GM21825 (cell line): ENCODE measurements around the gene HES4.

ENCODE experiments used
- ATAC-seq: cut with Tn5 transposase; IDR thresholded peaks from one replicate; pipeline ENCODE4 v1.9.1; 2021; ENCODE audit warnings: mild to moderate bottlenecking, moderate library complexity; ENCODE audit not compliant: unreplicated experiment

The HES4 gene

DNA sequence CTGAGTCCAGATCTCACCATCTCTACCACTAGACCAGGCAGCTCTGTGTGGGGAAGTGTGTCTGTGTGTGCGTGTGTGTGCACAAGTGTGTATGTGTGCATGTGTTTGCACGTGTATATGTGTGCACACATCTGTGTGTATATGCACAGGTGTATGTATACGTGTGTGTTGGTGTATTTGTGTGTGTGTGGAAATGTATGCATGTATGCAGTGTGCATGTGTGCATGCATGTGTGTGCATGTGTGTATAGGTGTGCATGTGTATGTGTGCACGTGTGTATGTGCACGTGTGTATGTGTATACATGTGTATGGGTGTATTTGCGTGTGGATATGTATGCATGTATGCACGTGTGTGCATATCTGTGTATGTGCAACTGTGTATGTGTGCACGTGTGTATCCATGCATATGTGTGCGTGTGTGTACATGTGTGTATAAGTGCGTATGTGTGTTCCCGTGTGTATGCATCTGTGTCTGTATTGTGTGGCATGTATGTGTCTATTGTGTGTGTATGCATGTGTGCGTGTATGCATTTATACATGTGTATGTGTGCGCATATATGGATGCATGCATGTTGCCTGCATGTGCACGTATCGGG lies 30.5 kb downstream of the HES4 start:
- no peak for ATAC-seq

DNA sequence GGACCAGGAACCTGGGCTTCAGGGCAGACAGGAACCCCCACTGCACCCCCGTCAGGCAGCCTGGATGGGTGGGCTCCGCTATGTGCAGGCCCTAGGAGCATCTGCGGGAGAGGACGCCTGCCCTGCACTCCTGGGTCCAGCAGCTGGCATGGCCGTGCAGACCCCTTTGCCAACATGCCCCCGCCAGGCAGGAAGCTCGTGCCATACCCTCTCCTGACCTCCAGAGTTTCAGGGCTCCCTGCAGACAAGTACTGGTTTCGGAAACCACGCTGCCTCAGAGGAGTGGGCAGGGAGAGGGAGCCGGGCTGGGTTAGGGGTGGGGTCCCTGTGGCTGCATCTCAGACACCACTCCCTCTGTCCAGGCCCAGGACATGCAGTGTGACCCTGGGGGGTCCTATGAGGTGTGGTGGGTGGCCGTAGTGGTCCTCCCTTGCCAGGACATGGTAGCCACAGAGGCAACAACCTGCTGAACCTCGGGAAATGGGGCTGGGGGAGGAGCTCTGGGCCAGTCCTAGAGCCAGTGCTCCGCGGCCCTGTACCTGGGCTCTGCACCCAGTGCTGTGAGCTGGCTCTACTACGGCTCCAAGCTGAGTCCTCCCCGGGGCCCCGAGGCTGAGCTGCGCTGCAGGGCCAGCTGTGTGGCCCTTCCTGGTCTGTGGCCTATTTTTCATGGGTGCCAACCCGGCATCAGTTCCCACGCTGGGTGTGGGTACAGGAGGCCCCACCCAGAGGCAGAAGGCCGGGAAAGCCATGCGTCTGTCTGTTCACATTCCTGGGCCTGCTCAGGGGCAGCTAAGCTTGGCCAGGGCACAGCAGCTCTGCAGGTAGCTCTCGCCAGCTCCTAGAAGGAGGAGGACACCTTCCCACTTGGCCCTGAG lies 32.2 kb downstream of the HES4 start:
- no peak for ATAC-seq

DNA sequence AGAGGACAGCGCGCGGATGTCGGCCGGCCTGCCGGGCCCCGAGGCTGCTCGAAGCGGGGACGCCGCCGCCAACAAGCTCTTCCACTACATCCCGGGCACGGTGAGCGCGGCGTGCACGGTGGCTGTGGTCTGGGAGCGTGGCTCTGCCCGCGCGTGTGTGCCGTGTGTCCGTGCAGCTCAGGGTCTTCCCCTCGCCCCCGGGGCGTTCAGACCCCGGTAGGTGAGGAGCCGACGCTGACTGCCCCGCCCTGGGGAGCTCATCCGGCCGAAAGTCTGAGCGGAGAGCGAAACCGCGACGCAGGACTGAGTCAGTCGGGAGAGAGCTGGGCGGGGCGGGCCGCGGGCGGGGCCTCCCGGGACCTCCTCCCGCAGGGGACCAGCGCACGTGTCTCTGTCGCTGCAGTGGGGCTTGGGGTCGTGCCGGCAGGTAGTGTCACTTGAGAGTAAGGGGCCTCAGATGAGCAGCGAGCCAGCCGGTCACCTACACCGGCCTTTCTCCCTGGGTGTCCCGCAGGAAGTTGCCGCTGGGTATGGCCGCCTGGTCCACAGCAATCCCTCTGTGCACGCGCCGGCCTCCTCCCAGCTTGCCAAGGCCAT lies 33.1 kb downstream of the HES4 start:
- peak; percentile 61 for ATAC-seq

DNA sequence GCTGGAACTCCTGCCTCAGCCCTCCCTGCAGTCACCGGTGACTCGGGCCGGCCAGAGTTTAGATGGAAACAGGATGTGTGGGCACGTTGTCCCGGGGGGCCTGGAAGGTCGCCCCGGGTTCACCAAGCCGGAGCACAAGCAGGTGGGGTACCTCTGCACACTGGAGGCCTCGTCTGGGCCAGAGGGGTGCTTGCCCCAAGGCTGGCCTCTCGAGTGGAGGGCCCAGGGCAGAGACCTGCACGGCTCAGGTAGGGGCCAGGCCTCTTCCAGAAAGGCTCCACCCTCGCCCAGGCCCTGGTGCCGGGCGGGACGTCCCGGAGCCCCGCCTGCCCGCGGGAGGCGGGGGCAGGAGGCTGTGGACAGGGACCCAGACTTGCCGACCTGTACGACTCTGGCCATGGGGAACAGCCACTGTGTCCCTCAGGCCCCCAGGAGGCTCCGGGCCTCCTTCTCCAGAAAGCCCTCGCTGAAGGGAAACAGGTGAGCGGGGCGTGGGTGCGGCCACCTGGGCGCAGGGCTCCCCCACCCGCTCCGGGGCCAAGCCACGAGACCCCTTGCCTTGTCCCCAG lies 33.7 kb downstream of the HES4 start, which contains the start of gene PLEKHN1:
Gene PLEKHN1 (plus strand): TSS at position 348 of the 569 bp plus-strand sequence. CDS start 50 bp downstream, at position 398.
- peak; percentile 12 for ATAC-seq

DNA sequence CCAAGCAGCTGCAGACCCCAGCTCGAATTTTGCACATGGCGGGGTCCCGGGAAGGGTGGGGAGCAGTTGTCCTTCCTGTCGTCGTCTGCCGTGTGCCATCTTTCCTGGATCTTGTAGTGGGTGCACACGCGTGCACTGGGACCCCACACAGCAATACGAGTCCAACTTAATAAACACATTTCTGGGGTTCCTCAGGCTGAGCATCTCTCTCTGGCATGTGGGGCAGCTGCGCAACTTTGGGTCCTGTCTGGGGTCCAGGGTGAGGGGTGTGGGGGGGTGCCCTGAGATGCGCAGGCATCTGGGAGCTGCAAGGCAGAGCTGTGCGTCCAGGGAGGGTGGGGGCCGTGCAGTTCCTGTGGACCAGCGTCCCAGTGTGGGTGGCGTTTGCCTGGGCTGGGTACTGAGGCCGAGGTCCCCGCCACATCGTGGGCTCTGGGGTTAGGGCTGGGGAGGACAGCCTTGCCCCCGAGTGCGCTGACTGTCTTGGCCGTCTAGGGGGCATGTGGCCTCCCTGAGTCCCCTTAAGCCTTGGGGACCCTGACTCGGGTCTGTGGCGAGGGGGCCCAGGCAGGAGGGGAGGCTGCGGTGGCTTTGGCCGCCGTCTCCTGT lies 34.3 kb downstream of the HES4 start:
- ATAC-seq, result no peak

DNA sequence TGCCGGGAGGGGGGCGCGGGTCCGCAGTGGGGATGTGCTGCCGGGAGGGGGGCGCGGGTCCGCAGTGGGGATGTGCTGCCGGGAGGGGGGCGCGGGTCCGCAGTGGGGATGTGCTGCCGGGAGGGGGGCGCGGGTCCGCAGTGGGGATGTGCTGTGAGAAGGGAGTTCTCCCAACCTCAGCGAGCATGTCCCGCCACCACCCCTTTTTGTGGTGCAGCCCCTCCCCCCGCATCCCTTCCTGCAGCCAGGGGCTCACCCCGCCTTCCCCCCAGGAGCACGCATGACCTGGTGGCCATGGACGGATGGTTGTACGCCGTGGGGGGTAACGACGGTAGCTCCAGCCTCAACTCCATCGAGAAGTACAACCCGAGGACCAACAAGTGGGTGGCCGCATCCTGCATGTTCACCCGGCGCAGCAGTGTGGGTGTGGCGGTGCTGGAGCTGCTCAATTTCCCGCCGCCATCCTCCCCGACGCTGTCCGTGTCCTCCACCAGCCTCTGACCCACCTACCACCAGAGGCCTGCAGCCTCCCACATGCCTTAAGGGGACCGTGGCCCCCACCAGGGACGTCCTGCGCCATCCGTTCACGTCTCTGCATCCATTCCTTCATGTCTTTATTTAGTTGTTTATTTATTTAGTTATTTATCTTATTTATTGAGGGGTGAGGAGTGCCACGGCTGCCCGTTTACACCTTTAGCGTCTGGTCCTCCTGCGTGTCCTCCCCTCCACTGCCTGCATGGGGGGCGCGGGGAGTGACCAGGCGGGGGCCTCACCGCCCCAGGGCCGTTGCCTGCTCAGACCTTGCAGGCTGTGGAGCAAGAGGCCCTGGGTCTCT lies 35.0 kb downstream of the HES4 start:
- ATAC-seq, result no peak

DNA sequence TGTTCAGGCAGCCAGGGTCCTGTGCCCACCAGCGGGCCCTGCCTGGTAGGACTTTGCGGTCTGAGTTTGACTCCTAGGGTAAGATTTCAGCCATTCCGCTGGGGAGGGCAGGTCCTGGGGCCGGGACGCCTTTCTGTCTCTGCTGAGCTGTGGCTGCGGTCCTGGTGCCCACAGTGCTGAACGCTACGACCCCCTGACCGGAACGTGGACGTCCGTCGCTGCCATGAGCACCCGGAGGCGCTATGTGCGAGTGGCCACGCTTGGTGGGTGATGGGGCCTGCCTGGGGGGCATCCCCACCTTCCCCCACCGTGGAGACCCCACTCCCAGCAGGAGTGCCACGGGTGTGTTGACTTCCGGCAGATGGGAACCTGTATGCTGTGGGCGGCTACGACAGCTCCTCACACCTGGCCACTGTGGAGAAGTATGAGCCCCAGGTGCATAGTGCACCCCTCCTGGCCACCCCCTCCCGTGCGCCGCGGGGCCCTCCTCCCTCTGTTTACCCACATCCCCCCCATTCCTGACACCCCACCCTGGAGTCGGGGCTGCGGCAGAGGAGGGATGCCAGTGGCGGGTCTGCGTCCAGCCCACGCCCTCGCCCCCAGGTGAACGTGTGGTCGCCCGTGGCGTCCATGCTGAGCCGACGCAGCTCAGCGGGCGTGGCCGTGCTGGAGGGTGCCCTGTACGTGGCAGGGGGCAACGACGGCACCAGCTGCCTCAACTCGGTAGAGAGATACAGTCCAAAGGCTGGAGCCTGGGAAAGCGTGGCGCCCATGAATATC lies 36.0 kb downstream of the HES4 start:
- no peak for ATAC-seq

DNA sequence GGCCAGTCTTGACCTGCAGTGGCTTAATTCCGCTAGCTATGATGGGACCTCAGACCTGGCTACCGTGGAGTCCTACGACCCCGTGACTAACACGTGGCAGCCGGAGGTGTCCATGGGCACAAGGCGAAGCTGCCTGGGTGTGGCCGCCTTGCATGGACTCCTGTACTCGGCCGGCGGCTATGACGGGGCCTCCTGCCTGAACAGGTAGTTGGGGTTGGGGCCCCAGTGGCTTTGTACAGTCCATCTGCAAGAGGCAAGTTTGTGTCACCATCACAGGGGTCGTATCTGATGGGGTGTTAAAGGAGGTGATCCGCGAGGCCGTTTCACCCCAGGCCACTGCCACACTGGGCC lies 36.6 kb downstream of the HES4 start:
- ATAC-seq, result no peak

DNA sequence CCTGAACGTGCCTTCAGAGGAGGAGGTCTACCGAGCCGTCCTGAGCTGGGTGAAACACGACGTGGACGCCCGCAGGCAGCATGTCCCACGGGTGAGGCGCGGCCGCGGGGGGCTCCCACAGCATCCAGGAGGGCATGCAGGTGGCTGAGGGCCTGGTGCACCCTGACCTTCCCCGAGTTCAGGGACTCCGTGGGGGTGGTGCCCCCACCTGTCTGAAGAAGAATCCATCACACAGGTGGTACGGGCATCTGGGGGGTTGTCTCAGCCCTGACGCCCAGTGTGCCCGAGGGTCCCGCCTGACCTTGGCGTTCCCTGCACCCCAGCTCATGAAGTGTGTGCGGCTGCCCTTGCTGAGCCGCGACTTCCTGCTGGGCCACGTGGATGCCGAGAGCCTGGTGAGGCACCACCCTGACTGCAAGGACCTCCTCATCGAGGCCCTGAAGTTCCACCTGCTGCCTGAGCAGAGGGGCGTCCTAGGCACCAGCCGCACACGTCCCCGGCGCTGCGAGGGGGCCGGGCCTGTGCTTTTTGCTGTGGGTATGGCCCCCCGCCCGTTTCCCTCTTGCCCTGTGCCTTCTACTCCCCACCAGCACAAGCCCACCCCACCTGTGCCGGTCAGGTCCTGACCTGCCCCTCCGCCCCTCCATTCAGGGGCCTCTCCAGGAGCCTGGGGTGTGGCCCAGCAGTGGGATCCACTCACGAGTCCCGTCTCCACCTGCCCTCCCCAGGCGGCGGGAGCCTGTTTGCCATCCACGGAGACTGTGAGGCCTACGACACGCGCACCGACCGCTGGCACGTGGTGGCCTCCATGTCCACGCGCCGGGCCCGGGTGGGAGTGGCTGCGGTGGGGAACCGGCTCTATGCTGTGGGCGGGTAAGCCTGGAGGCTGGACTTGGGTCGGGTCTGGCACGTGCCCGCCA lies 37.3 kb downstream of the HES4 start:
- ATAC-seq, result no peak

DNA sequence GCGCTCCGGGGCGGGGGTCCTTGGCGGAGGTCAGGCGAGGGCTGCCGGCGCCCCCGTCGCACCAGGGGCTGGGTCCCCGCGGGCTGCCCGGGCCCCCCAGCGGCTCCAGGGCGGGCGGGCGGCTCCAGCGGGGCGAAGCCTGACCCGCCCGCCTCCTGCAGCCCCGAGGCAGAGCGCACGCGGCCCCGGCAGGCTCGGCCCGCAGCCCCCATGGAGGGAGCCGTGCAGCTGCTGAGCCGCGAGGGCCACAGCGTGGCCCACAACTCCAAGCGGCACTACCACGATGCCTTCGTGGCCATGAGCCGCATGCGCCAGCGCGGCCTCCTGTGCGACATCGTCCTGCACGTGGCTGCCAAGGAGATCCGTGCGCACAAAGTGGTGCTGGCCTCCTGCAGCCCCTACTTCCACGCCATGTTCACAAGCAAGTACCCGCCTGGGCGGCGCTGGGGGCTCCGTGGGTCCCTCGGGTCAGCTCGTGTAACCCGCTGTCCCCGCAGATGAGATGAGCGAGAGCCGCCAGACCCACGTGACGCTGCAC lies 38.7 kb downstream of the HES4 start:
- no peak for ATAC-seq

DNA sequence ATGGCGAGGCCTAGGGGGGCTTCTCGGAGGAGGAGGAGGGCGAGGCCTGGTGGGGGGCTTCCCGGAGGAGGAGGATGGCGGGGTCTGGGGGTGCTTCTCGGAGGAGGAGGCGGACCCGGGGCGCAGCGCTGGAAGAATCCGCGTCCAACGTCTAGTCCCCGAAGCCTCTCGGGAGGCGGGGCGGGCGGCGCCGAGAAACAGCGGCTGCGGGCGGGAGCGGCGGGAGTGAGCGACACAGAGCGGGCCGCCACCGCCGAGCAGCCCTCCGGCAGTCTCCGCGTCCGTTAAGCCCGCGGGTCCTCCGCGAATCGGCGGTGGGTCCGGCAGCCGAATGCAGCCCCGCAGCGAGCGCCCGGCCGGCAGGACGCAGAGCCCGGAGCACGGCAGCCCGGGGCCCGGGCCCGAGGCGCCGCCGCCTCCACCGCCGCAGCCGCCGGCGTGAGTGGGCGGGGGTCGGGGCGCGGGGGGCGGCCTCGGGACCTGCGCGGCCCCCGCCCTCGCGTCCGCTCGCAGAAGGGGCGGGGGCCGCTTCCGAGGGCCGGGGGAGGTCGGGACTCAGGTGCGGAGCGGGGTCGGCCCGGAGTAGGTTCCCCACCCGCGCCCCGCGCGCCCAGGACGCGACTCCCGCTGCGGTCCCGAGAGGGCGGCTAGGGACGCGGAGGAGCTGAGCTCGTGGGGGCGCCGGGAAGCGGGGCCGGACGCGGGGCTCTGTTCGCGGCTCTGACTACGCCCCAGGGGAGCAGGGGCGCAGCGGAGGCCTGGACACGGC lies 39.4 kb downstream of the HES4 start, which contains the start of gene KLHL17:
Gene KLHL17 (plus strand): TSS at position 222 of the 769 bp plus-strand sequence. CDS start 110 bp downstream, at position 332.
- peak; percentile 47 for ATAC-seq

DNA sequence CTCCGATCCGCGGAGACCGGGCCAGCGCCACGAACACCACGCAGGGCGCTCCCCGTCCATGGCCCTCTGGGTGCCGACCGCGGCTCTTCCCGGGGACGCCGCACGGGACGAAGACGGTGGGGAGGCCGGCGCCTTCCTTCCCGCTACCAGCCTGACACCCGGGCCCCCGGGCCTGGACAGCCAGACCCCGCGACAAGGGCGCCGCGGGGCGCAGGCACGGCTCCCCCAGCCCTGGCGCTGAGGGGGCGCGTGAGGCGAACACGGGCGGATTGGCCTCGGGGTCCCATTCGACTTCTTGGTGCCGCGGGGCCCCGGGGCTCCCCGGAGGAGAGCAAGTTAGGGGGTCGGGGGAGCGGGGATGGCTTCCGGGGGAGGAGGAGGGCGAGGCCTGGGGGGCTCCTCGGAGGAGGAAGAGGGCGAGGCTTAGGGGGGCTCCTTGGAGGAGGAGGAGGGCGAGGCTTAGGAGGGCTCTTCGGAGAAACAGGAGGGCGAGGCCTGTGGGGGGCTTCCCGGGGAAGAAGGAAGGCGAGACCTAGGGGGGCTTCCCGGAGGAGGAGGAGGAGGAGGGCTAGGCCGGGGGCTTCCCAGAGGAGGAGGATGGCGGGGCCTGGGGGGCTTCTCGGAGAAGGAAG lies 40.0 kb downstream of the HES4 start:
- ATAC-seq, result no peak

DNA sequence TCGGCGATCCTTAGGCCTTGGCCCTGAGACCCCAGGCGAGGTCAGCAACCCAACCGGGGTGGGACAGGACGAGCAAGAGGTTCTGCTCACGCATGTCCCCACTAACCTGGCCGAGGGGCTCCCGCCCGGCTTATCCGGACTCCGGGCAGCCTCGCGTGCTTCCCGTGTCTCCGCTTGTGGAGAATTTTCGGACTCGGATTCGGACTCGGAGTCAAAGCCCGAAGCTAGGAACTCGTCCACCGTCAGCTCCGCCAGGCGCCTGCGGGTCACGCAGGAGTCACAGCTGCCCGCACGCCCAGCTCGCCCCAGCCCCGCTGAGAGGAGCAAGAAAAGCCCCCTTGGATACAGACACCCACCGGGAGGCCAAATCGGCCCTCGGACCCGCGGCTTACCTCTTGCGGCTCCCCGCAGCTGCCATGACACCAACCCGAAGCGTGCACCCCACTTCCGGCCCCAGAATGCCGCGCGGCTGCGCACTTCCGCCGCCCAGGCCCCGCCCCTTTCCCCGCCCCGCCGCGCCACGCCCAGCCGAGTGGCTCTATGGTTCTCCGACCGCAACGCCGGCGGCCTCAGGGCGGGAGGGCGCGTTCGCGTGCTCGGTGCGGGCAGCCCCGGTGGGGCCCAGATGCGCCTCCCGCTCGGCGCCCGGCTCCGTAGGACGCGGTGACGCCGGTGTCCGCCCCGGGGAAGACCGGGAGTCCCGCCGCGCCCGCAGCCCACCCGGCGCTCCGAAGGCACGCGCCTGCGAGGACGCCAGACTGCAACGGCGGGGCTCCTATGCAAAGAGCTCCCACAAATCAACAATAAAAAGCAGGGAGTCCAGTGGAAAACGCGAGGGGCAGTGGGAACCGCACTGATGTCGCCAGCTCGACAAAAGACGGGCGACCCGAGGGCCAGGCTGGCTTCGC lies 40.8 kb downstream of the HES4 start, which contains the start of gene NOC2L:
Gene NOC2L (minus strand): TSS at position 434 of the 908 bp plus-strand sequence. CDS start 16 bp downstream, at position 418.
- peak; percentile 60 for ATAC-seq

DNA sequence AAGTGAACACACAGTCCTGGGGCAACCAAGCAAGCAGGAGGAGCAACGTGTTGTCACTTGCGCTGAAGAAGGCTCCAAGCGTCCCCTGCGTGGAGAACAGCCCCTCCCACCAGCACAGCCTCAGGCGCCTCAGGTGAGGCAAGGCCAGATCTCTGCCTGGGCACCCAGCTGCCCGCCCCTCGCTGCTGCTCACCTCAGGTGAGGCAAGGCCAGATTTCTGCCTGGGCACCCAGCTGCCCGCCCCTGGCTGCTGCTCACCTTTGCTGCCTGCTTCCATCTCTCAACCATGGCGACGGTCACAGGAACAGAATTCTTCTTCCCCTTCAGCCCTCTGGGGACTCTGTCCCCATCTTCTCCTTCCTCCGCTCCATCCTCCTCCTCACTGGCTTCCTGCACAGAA lies 43.3 kb downstream of the HES4 start:
- ATAC-seq, result no peak

DNA sequence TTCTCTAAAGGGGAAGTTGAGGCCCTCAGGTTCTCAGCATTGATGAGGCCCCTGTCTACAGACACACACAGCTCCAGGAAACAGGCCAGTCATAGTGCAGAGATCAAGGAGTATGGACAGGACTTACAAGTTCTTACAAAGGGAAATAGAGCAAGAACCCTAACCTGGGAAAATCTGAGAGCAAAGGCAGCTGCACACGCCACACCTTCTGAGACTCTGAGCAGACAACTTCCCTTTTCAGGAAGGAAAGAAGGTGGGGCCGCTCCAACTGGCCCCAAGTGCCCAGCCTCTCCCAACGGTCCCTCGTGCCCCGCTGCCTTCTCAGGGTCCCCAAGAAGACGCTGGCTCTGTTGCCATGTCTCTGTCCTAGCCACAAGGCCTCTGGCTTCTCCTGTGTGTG lies 44.4 kb downstream of the HES4 start:
- ATAC-seq, result no peak

DNA sequence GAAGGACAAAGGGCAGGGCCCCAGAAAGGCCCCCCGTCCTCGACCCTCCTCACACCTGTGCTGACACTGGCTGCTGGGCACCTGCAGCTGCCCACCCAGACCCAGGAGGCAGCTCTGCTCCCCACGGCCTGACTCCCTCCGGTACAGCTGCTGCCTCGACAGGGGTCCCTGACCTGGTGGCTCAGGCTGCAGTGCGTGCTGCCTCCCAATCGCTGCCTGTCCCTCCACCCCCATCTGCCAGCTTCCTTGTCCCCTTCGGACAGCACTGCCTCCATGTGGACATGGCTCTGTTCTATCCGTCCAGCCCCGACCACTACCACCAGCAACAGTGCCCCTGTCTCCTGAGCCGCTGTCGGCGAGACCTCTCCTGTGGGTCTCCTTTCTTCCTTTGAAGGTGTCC lies 45.0 kb downstream of the HES4 start:
- no peak for ATAC-seq
